Measurements from ENCODE around the gene IDI2. TPM values are rescaled to one million over a fixed set of nuclear protein-coding genes. Genes with fewer than 3 reads are reported as not detected.

IDI2 gene
- total and polyA plus RNA-seq, 2 of the 13 experiments (the other 11 are each of a cell fraction or from before 2014, with no cell fraction given) = not detected

DNA sequence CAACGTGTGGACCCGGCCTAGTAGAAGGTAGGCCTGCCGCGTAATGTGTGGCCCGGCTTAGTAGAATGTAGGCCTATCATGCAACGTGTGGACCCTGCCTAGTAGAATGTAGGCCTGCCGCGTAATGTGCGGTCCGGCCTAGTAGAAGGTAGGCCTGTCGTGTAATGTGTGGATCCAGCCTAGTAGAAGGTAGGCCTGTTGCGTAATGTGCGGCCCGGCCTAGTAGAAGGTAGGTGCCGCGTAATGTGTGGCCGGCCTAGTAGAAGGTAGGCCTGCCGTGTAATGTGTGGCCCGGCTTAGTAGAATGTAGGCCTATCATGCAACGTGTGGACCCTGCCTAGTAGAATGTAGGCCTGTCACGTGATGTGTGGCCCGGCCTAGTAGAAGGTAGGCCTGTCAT lies 49.3 kb downstream of the IDI2 start:
- H3K27me3 ChIP-seq (ENCODE audit: control insufficient read depth in 1 of 2, insufficient read depth in 2 of 2, low read length in 2 of 2) = no peaks in the 10 kb centered on the region; a peak in 1 of 5 replicates
- H2AFZ ChIP-seq (ENCODE audit: low read length) = no peak overlapping the region
- in situ Hi-C loops (cut with HindIII; ENCODE audit: extremely low pct_ligation_motif_present, low pct_unique_long_range_greater_than_20kb) = no loop called here
- intact Hi-C loops (cut with micrococcal nuclease; ENCODE audit: unreplicated experiment) = no loop called here
- H3K9me3 ChIP-seq (ENCODE audit: low read length) = peaks cover 27% of the 10 kb centered on the region
- FAIRE-seq = no peak
- BruUV-seq (replicated peaks) = no TSS peak
- no peak for DNase-seq (ENCODE audit: low spot score)
- H3K9ac ChIP-seq (ENCODE audit: insufficient read depth, low read depth, low read length) = no peak overlapping the region
- ChIA-PET CTCF (ENCODE audit: low intra/inter-chr PET ratio, low total read pairs) (no interaction called here), POLR2A (no interaction called here)
- H4K20me1 ChIP-seq (ENCODE audit: insufficient read depth, low read length) = no peaks in the 10 kb centered on the region
- H3K36me3 ChIP-seq (replicated peaks in 1 of 2; ENCODE audit: control insufficient read depth in 1 of 2, insufficient read depth in 2 of 2, low read length in 2 of 2) = no peaks in the 10 kb centered on the region
- no peak overlapping the region for H3K27ac ChIP-seq (ENCODE audit: extremely low read length, insufficient read depth, low read length)
- TF ChIP-seq ZKSCAN8 (CRISPR knock-in tag; IDR thresholded peaks at IDR 0.05; ENCODE audit: borderline replicate concordance) (no peak), ZNF256 (CRISPR knock-in tag; conservative IDR thresholded peaks at IDR 0.05) (no peak), ZBTB20 (CRISPR knock-in tag; IDR thresholded peaks at IDR 0.05; ENCODE audit: borderline replicate concordance, low read depth) (no peak), CEBPB (IDR thresholded peaks at IDR 0.05; ENCODE audit: borderline replicate concordance, low read depth, low read length) (peak; percentile 71; the same call in 1 of the 2 replicates), ZC3H13 (CRISPR knock-in tag; IDR thresholded peaks at IDR 0.05) (no peak), POLR2AphosphoS5 (IDR thresholded peaks at IDR 0.05; ENCODE audit: low read depth, low read length) (no peak), ZFX (CRISPR knock-in tag; IDR thresholded peaks at IDR 0.05; ENCODE audit: low read depth) (peak; percentile 40), ZNF10 (CRISPR knock-in tag; IDR thresholded peaks at IDR 0.05; ENCODE audit: borderline replicate concordance, low read depth) (no peak), CBX2 (IDR thresholded peaks at IDR 0.05; ENCODE audit: low read depth, low read length) (no peak), CBX2 (CRISPR knock-in tag; IDR thresholded peaks at IDR 0.05; ENCODE audit: low read depth) (no peak)
- TF ChIP-seq, protein P1, sequence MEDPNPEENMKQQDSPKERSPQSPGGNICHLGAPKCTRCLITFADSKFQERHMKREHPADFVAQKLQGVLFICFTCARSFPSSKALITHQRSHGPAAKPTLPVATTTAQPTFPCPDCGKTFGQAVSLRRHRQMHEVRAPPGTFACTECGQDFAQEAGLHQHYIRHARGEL (CRISPR knock-in tag; IDR thresholded peaks at IDR 0.05) = no peak
- TF ChIP-seq, protein P2, sequence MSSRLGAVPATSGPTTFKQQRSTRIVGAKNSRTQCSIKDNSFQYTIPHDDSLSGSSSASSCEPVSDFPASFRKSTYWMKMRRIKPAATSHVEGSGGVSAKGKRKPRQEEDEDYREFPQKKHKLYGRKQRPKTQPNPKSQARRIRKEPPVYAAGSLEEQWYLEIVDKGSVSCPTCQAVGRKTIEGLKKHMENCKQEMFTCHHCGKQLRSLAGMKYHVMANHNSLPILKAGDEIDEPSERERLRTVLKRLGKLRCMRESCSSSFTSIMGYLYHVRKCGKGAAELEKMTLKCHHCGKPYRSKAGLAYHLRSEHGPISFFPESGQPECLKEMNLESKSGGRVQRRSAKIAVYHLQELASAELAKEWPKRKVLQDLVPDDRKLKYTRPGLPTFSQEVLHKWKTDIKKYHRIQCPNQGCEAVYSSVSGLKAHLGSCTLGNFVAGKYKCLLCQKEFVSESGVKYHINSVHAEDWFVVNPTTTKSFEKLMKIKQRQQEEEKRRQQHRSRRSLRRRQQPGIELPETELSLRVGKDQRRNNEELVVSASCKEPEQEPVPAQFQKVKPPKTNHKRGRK (CRISPR knock-in tag; IDR thresholded peaks at IDR 0.05) = no peak
- TF ChIP-seq, protein P3, sequence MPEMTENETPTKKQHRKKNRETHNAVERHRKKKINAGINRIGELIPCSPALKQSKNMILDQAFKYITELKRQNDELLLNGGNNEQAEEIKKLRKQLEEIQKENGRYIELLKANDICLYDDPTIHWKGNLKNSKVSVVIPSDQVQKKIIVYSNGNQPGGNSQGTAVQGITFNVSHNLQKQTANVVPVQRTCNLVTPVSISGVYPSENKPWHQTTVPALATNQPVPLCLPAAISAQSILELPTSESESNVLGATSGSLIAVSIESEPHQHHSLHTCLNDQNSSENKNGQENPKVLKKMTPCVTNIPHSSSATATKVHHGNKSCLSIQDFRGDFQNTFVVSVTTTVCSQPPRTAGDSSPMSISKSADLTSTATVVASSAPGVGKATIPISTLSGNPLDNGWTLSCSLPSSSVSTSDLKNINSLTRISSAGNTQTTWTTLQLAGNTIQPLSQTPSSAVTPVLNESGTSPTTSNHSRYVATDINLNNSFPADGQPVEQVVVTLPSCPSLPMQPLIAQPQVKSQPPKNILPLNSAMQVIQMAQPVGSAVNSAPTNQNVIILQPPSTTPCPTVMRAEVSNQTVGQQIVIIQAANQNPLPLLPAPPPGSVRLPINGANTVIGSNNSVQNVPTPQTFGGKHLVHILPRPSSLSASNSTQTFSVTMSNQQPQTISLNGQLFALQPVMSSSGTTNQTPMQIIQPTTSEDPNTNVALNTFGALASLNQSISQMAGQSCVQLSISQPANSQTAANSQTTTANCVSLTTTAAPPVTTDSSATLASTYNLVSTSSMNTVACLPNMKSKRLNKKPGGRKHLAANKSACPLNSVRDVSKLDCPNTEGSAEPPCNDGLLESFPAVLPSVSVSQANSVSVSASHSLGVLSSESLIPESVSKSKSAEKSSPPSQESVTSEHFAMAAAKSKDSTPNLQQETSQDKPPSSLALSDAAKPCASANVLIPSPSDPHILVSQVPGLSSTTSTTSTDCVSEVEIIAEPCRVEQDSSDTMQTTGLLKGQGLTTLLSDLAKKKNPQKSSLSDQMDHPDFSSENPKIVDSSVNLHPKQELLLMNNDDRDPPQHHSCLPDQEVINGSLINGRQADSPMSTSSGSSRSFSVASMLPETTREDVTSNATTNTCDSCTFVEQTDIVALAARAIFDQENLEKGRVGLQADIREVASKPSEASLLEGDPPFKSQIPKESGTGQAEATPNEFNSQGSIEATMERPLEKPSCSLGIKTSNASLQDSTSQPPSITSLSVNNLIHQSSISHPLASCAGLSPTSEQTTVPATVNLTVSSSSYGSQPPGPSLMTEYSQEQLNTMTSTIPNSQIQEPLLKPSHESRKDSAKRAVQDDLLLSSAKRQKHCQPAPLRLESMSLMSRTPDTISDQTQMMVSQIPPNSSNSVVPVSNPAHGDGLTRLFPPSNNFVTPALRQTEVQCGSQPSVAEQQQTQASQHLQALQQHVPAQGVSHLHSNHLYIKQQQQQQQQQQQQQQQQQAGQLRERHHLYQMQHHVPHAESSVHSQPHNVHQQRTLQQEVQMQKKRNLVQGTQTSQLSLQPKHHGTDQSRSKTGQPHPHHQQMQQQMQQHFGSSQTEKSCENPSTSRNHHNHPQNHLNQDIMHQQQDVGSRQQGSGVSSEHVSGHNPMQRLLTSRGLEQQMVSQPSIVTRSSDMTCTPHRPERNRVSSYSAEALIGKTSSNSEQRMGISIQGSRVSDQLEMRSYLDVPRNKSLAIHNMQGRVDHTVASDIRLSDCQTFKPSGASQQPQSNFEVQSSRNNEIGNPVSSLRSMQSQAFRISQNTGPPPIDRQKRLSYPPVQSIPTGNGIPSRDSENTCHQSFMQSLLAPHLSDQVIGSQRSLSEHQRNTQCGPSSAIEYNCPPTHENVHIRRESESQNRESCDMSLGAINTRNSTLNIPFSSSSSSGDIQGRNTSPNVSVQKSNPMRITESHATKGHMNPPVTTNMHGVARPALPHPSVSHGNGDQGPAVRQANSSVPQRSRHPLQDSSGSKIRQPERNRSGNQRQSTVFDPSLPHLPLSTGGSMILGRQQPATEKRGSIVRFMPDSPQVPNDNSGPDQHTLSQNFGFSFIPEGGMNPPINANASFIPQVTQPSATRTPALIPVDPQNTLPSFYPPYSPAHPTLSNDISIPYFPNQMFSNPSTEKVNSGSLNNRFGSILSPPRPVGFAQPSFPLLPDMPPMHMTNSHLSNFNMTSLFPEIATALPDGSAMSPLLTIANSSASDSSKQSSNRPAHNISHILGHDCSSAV (CRISPR knock-in tag; IDR thresholded peaks at IDR 0.05; ENCODE audit: borderline replicate concordance) = no peak
- H3K4me2 ChIP-seq (ENCODE audit: low read depth, low read length) = no peak overlapping the region
- no peak for ATAC-seq
- peaks cover 37% of the 10 kb centered on the region for H3K4me1 ChIP-seq (ENCODE audit: insufficient read depth, low read length)
- no peaks in the 10 kb centered on the region for H3K79me2 ChIP-seq (ENCODE audit: insufficient read depth, low read length)
- 98% methylated on average over 22 of the region's 22 CpGs for WGBS (ENCODE audit: low lambda C conversion rate)
- H3K4me3 ChIP-seq (replicated peaks in 1 of 3; ENCODE audit: insufficient read depth in 1 of 3, low read depth in 2 of 3, low read length in 3 of 3) = no peak overlapping the region
